Measurements from ENCODE around the gene CREB3L2.

The CREB3L2 gene

GRCh38 chr7:137967143-137968018 is 34.5 kb downstream of the CREB3L2 start:
- no peak for DNase-seq

GRCh38 chr7:137966641-137967142 is 35.2 kb downstream of the CREB3L2 start:
- no peak for DNase-seq

GRCh38 chr7:137965942-137966640 is 35.8 kb downstream of the CREB3L2 start:
- DNase-seq, result no peak

- no peak for DNase-seq
These were observed 36.9 kb downstream of the CREB3L2 start for GRCh38 chr7:137964824-137965545.

GRCh38 chr7:137962875-137963507 is 38.9 kb downstream of the CREB3L2 start:
- DNase-seq, result no peak

- no peak for DNase-seq
These were observed 39.4 kb downstream of the CREB3L2 start for GRCh38 chr7:137962491-137962874.

GRCh38 chr7:137961200-137962177 is 40.4 kb downstream of the CREB3L2 start:
- DNase-seq, result no peak

- DNase-seq, result no peak
These were observed 41.9 kb downstream of the CREB3L2 start for GRCh38 chr7:137960020-137960419.

- no peak for DNase-seq
These were observed 43.1 kb downstream of the CREB3L2 start for GRCh38 chr7:137958470-137959431.

GRCh38 chr7:137957887-137958286 is 44.0 kb downstream of the CREB3L2 start:
- DNase-seq, result no peak

GRCh38 chr7:137956591-137956990 is 45.3 kb downstream of the CREB3L2 start:
- no peak for DNase-seq

GRCh38 chr7:137956183-137956582 is 45.7 kb downstream of the CREB3L2 start:
- no peak for DNase-seq

GRCh38 chr7:137954614-137955013 is 47.3 kb downstream of the CREB3L2 start:
- no peak for DNase-seq

- no peak for DNase-seq
These were observed 48.0 kb downstream of the CREB3L2 start for GRCh38 chr7:137953665-137954470.

- no peak for DNase-seq
These were observed 48.7 kb downstream of the CREB3L2 start for GRCh38 chr7:137953043-137953664.

- no peak for DNase-seq
These were observed 49.5 kb downstream of the CREB3L2 start for GRCh38 chr7:137952426-137952805.

GRCh38 chr7:137951700-137952425 is 50.0 kb downstream of the CREB3L2 start:
- DNase-seq, result no peak

GRCh38 chr7:137950967-137951366 is 50.9 kb downstream of the CREB3L2 start:
- no peak for DNase-seq

Data from T-helper 2 cell (primary cell).